Adrenal gland (tissue), 12 donors: ENCODE measurements around the gene LPXN. TPM values are rescaled to one million over a fixed set of nuclear protein-coding genes. Genes with fewer than 3 reads are reported as not detected.
A peak's percentile ranks its signal among the peaks of the same experiment; 100 is the strongest.

ENCODE experiments used
- DNase-seq, 7 donors: peaks; one replicate each; pipeline ENCODE4 v3.0.0-alpha.2; 2019 to 2020
- H3K27ac ChIP-seq, 5 donors: fragments of 200-600 bp; sonication (generic) in 4 of 5; 1 replicate in 3 of 5; 2 replicates in 2 of 5; pipeline versions ENCODE4 v1.5.1 to v1.8.0; 2016 to 2020; ENCODE audit warnings: mild to moderate bottlenecking in 1 of 5
- H3K27me3 ChIP-seq: fragments of 200-600 bp; 2 replicates; pipeline ENCODE4 v1.8.0; 2021
- H3K36me3 ChIP-seq, 2 donors: fragments of 200-600 bp; replicated peaks in 1 of 2; 1 replicate in 1 of 2; 2 replicates in 1 of 2; pipeline versions ENCODE4 v1.5.1 to v1.8.0; 2018 to 2022
- H3K4me1 ChIP-seq, 2 donors: fragments of 200-600 bp; replicated peaks in 1 of 2; 1 replicate in 1 of 2; 2 replicates in 1 of 2; pipeline versions ENCODE4 v1.5.1 to v1.8.0; 2018 to 2021
- H3K4me3 ChIP-seq, 4 donors: fragments of 200-600 bp; sonication (generic) in 3 of 4; one replicate each; pipeline ENCODE4 v1.5.1; 2016 to 2018
- H3K9me3 ChIP-seq, 3 donors: fragments of 200-600 bp; sonication (generic) in 1 of 3; replicated peaks in 1 of 3; 1 replicate in 2 of 3; 2 replicates in 1 of 3; pipeline versions ENCODE4 v1.5.1 to v1.8.0; 2016 to 2021
- POLR2A ChIP-seq, 2 donors: fragments of 450-650 bp; IDR thresholded peaks; one replicate each; pipeline ENCODE4 v1.6.1; 2017; ENCODE audit warnings: antibody characterized with exemption in 2 of 2, mild to moderate bottlenecking in 2 of 2, moderate library complexity in 1 of 2
- WGBS, 4 donors: extraction: QIAGEN DNeasy Blood & Tissue Kit in 2 of 4; methylation state at CpG; one replicate each; pipeline versions ENCODE4 v1.1.5 to v1.1.7; 2013 to 2017; 5-methylcytosine and 5-hydroxymethylcytosine counted together
- intact Hi-C, 2 donors: fragments of 100-400 bp; cut with DNase I; formaldehyde crosslinking; loops; one replicate each; pipeline versions ENCODE4 v1.14.1 to v1.15.0; 2022 to 2023
- polyA plus RNA-seq, 3 donors: library from polyadenylated mRNA; stranded (reverse); fragments of 200-250 nt in 2 of 3; fragments of 350-450 nt in 1 of 3; fragmentation: Illumina TruSeq in 1 of 3; extraction: RNeasy Lipid Tissue Mini Kit (QIAGEN cat#74804) in 1 of 3; gene quantifications; one replicate each; pipeline ENCODE4 v1.2.3, GENCODE V29; 2013 to 2014
- total RNA-seq, 9 donors: library from RNA; depleted of rRNA in 4 of 9; stranded (reverse); fragments of >200 nt in 4 of 9; fragments of 120-200 nt in 1 of 9; fragmentation: NEBNext Ultra II Directional in 1 of 9; extraction: Animal tissue kit (Norgen Biotek cat#: 25700) in 1 of 9; gene quantifications; one replicate each; pipeline versions ENCODE4 v1.1.0 to v1.2.4, GENCODE V29; 2013 to 2023
- TF ChIP-seq, protein P1 (sequence below), 6 experiments: fragments of 450-650 bp in 4 of 6; fragments of 200-600 bp in 2 of 6; sonication (generic) in 1 of 6; IDR thresholded peaks; 1 replicate in 5 of 6; 2 replicates in 1 of 6; pipeline versions ENCODE4 v1.5.1 to v1.8.0; 2016 to 2021; ENCODE audit warnings: antibody characterized with exemption in 6 of 6, mild to moderate bottlenecking in 2 of 6, moderate library complexity in 1 of 6
- donor health status: healthy with polysubstance abuse.
- donor health status: Bipolar disorder and iron deficiency.
- donor health status: DM: yes; HTN: yes; CAD: no.
- donor health status: DM: no; HTN: no; CAD: no.
- donor health status: DM: no; HTN: no; CAD: no.
- donor health status: DM: yes; HTN: yes; CAD: no.

The LPXN gene
- total and polyA plus RNA-seq, 12 donors, result 3.1 to 24.5 (median 10.2) TPM

DNA sequence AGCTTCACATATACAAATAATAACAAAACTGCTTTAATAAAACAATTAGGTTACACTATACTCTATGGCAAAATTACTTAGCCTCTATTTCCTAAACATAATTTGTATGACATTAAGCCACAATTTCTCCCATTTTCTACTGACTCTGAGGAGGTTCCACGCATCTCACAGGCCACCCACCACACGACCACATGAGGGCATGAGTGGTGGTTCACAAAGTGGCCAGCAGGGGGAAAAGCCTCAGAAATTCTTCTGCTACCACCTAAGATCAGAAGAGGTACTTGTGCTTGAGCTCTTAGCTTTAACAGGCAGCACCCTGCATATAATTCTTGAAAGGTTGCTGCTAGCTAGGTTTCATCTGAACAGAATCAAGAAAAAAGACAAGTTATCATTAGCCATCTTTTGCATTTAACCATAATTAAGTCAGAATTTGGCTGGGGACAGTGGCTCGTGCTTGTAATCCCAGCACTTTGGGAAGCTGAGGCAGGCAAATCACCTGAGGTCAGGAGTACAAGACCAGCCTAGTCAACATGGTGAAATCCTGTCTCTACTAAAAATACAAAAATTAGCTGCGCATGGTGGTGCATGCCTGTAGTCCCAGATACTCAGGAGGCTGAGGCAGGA, 7.7 kb downstream of the LPXN start:
- no peaks in the 10 kb centered on the region for H3K9me3 ChIP-seq
- intact Hi-C loops, result loop anchor here in 1 of 2 donors (10.0 kb wide), 1 partner anchor 107 kb away; no protein-coding TSS in a partner anchor
- 58 to 61% (median 60%) methylated on average over 4 of the region's 4 CpGs for WGBS, 4 donors
- H3K4me1 ChIP-seq, result peaks cover 0 to 4% of the 10 kb centered on the region in 2 donors
- H3K27ac ChIP-seq, result no peak overlapping the region
- no peaks in the 10 kb centered on the region for H3K27me3 ChIP-seq
- DNase-seq, result peak; percentile 22 to 80 (median 60)
- no peak overlapping the region for H3K4me3 ChIP-seq
- TF ChIP-seq, protein P1, sequence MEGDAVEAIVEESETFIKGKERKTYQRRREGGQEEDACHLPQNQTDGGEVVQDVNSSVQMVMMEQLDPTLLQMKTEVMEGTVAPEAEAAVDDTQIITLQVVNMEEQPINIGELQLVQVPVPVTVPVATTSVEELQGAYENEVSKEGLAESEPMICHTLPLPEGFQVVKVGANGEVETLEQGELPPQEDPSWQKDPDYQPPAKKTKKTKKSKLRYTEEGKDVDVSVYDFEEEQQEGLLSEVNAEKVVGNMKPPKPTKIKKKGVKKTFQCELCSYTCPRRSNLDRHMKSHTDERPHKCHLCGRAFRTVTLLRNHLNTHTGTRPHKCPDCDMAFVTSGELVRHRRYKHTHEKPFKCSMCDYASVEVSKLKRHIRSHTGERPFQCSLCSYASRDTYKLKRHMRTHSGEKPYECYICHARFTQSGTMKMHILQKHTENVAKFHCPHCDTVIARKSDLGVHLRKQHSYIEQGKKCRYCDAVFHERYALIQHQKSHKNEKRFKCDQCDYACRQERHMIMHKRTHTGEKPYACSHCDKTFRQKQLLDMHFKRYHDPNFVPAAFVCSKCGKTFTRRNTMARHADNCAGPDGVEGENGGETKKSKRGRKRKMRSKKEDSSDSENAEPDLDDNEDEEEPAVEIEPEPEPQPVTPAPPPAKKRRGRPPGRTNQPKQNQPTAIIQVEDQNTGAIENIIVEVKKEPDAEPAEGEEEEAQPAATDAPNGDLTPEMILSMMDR (IDR thresholded peaks at IDR 0.05), result peak; percentile 65 to 72 (median 66)
- no peak for TF ChIP-seq POLR2A (IDR thresholded peaks at IDR 0.05)
- H3K36me3 ChIP-seq, result peaks cover 0 to 18% of the 10 kb centered on the region in 2 donors

- H3K27ac ChIP-seq, result no peak overlapping the region
- no peak for DNase-seq
- H3K9me3 ChIP-seq, result no peaks in the 10 kb centered on the region
- intact Hi-C loops, result loop anchor here in 1 of 2 donors (10.0 kb wide), 1 partner anchor 111 kb away; no protein-coding TSS in a partner anchor
- peaks cover 0 to 7% of the 10 kb centered on the region in 2 donors for H3K36me3 ChIP-seq
- TF ChIP-seq, protein P1 (IDR thresholded peaks at IDR 0.05), result no peak
- TF ChIP-seq POLR2A (IDR thresholded peaks at IDR 0.05), result no peak
- H3K4me3 ChIP-seq, result no peak overlapping the region
- H3K4me1 ChIP-seq, result no peaks in the 10 kb centered on the region
- no peaks in the 10 kb centered on the region for H3K27me3 ChIP-seq
Observed at GRCh38 chr11:58564231-58564630, 11.4 kb downstream of the LPXN start.

DNA sequence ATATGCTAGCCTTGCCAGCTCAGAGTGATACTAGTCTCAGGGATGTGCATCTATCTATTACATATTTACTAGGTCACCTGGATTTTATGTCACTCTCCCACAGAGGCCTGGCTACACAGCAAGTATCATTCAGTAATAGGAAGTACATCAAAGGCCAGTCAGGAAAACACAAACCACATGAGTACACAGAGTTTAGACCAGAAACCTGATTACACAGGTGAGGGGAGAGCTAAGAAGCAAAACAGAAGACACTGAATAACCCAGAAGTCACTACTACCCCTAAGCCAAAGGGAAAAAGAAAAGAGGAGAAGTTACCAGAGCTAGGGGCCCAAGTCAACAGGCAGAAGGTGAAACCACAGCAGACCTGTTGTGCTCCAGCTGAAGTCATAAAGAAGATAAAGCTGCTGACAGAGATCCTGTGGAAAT, 13.3 kb downstream of the LPXN start:
- no peaks in the 10 kb centered on the region for H3K9me3 ChIP-seq
- H3K4me3 ChIP-seq, result no peak overlapping the region
- H3K27ac ChIP-seq, result no peak overlapping the region
- H3K36me3 ChIP-seq, result no peaks in the 10 kb centered on the region
- DNase-seq, result no peak
- no peaks in the 10 kb centered on the region for H3K27me3 ChIP-seq
- H3K4me1 ChIP-seq, result no peaks in the 10 kb centered on the region
- TF ChIP-seq, protein P1 (IDR thresholded peaks at IDR 0.05), result no peak
- no peak for TF ChIP-seq POLR2A (IDR thresholded peaks at IDR 0.05)
- intact Hi-C loops, result loop anchor here in 1 of 2 donors (10.0 kb wide), 1 partner anchor 112 kb away; no protein-coding TSS in a partner anchor

DNA sequence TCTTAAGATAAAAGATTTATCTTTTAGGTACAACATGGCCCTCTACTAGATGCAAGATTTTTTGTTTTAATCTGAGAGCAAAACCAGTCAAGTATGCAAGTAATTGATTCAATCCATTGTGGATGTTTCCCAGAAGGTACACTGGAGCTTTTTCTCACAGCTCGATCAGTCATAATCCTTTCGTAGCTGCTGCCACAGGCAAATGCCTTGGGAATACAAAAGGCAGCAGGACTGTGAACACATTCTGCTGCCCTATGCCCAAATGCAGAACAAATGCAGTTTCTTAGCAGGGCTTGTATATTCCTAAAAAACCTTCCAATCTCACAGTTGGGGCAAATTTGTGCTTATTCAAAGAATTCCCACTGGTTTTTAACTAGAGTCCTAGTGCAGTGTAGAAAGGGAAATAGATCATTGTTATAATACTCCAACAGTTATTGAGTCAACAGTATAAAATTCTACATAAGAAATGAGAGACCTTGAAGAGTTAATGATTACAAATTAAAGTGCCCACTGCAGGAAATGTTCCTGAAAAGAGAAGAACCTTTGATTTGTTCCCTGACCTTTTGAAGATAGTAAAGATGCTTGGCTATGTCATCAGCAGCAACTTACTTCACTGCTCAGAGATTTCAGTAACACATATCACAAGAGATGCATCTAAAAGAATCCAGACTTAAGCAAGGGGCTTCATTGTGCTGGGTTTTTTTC, 14.1 kb downstream of the LPXN start:
- H3K4me3 ChIP-seq, result no peak overlapping the region
- intact Hi-C loops, result loop anchor here in 1 of 2 donors (10.0 kb wide), 1 partner anchor 113 kb away; no protein-coding TSS in a partner anchor
- H3K36me3 ChIP-seq, result no peaks in the 10 kb centered on the region
- no peaks in the 10 kb centered on the region for H3K9me3 ChIP-seq
- 82 to 93% (median 90%) methylated on average over 2 of the region's 2 CpGs for WGBS, 4 donors
- TF ChIP-seq, protein P1 (IDR thresholded peaks at IDR 0.05), result no peak
- no peak for TF ChIP-seq POLR2A (IDR thresholded peaks at IDR 0.05)
- H3K27me3 ChIP-seq, result no peaks in the 10 kb centered on the region
- H3K27ac ChIP-seq, result no peak overlapping the region
- H3K4me1 ChIP-seq, result no peaks in the 10 kb centered on the region
- DNase-seq, result no peak
